GM18498 (cell line): ENCODE results near the gene MYO1C.

ENCODE experiments used
- ATAC-seq: cut with Tn5 transposase; IDR thresholded peaks from one replicate; pipeline ENCODE4 v1.9.1; 2021; ENCODE audit warnings: mild to moderate bottlenecking, moderate library complexity; ENCODE audit not compliant: unreplicated experiment

MYO1C gene

DNA sequence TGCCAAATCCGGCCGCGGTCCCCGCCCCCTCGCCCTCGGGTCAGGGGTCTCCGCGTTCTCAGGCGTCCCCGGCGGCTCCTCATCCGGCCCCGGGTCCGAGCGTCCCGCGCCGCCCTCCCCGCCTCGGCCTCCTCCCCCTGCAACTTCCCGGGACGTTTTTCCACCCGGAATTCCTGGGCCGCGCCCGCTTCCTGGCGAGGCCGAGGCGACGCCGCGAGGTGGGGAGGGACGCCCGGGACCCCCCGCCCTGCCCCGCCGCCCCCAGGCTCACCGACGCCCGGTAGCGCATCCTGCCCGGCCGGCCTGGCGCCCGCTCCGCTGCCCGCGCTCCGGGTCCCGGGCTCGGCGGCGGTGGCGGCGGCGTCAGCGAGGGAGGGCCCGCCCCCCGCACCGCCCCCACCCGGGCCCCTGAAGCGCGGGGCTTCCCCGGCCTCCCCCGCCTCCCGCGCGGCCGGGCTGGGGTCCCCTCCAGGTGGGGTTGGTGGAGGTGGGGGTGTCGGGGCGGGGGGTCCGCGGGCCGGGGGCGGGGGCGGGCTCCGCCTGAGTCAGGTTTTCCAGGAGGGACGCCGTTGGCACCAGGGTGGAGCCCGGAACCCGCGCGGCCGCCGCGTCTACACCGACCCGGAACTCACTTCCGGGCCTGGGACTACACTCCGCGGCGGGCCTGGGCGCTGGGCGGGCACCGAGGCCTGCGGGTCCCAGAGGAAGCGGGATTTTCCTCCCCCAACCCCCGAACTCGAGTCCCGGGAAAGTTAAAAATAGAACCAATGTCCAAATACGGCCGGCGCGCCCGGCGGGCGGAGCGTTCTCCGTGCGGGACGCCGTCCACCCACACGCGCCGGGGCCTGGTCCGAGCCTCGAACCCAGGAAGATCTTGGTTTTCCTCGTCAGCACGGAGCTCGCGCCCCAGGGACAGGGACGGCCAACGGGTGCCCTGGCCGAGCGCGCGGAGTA lies 6.8 kb downstream of the MYO1C start:
- peak; percentile 33 for ATAC-seq

DNA sequence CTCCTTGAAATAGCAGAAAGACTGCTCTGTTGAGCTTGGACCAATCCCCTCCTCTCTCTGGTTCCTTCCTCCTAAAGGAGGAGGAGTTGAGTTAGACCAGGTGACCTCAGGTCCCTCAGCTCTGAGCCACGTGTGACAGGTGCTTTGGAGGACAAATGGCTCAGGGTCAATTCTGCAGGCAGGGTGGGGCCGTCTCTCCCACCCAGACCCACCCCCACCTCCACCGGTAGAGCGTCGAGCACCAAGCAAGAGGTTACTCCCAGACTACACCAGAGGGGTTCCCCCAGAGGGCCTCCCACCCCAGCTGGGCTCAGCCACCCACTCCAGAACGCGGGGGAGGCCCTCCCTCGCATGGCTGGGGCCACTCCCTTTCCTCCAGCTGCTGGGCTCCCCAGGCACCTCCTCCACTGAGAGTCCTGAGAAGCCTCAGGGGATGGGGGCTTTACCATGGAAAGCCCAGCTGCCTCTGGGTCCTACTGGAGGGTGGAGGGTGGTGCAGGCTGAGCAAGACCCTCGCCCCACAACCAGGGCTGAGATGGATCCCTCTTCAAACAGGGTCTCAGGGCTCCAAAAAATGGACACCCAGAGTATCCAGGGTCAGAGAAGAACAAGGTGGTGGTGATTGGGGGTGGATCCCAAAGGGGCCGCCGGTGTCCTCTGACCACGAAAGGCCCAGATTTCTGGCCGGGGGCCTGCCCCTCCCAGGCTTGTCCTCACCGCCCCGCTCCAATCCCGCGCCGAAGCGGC lies 7.6 kb downstream of the MYO1C start:
- ATAC-seq, result peak; percentile 38

DNA sequence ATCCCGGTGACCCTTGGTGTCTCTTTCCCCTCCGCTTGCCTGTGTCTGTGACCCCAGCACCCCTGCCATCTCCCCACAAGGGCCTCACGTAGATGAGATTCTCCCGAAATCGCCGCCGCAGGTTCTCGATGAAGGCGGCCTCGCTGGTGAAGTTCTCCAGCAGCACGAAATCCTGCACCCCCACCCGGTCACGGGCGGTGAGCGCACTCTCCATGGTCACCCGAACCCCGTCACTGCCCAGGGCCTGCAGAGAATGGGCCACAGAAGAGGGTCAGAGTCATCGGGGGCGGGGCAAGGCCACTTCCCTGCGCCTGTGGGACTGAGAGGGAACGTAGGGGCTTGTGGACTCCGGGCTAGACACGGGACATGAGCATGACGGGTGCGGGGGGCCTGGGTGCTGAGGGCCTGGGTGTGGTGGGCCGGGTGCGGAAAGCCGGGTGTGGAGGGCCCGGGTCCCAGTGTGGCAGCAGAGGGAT lies 8.4 kb downstream of the MYO1C start:
- ATAC-seq, result no peak

DNA sequence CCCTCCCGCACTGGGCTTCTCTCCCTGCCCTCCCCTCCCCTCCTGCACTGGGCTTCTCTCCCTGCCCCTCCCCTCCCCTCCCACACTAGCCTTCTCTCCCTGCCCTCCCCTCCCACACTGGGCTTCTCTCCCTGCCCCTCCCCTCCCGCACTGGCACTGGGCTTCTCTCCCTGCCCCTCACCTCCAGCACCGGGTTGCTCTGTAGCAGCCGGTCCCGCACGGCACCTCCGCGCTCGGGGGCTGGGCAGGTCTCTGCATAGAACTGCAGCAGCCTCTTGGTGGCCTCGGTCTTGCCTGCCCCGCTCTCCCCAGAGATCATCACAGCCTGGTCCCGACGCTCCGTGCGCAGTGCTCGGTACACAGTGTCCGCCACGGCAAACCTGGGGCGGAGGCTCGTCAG lies 9.8 kb downstream of the MYO1C start:
- ATAC-seq, result no peak

DNA sequence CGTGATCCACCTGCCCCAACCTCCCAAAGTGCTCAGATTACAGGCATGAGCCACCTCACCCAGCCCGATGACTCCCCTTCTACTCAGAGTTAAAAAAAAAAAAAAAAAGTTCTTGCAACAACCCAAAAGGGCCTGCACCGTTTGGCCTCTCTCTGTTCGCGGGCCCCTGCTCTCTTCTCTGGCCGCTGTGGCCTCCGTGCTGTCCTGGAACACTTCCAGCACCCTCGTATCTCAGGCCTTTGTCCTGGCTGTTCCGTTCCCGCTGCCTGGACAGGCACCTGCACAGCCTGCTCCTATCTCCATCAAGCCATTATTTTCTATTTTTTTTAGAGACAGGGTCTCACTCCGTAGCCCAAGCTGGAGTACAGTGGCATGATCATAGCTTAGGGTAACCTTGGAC lies 10.8 kb downstream of the MYO1C start:
- ATAC-seq, result no peak

DNA sequence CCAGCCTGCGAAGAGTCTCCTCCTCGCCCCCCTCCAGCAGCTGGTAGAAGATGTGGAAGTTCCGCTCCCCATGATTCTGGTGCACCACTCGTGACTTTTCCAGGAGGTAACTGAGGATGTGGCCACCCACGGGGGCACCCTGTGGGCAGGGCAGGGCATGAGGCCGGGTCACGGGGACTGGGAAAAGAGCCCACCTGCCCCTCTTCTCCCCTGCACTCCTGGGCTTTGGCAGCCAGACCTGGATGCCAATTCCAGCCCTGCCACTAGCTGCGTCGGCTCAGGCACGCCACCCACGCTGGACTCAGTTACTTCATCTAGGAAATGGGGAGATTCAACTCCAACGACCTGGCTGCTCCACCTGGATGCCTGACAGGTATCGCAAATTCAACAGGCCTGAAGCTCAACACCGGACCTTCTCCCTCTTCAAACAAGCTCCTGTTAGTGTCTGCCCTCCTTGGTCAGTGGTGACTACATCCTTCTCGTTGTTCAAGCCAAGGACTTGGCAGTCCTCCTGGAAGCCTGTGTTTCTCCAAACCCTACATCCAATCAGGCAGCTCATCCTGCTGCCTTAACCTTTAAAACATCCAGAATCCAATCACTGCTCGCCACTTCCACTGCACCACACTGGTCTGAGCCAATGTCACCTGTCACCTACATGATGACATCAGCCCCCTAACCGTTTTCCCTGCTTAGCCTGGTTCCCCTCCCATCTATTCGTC lies 11.6 kb downstream of the MYO1C start:
- no peak for ATAC-seq

- no peak for ATAC-seq
Observed at GRCh38 chr17:1478418-1478817, 14.1 kb downstream of the MYO1C start.

- no peak for ATAC-seq
Observed at GRCh38 chr17:1475321-1475854, 17.1 kb downstream of the MYO1C start.

- peak; percentile 58 for ATAC-seq
Observed at GRCh38 chr17:1474402-1475189, 17.9 kb downstream of the MYO1C start.

- no peak for ATAC-seq
Observed at GRCh38 chr17:1473841-1474240, 18.6 kb downstream of the MYO1C start.

GRCh38 chr17:1473170-1473569 lies 19.3 kb downstream of the MYO1C start:
- ATAC-seq, result no peak

- no peak for ATAC-seq
Observed at GRCh38 chr17:1471911-1472821, 20.3 kb downstream of the MYO1C start.

DNA sequence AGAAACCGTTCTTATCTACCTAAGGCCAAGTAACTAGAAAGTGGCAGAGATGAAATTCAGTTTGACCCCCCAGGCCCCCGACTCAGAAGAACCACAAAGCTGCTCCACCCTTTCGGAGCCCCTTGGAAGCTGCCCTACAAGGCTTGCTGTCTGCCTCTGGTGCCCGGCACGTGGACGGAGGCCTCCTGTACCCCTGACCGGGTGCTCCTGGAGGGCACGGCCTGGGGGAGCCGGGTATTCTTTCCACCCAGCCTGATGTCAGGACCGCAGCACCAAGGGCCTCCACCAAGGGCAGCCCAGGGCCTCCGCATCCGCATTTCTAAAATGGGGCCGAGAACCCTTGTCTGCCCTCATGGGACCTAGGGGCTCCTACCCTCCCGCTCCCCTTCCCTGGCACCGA lies 21.0 kb downstream of the MYO1C start:
- no peak for ATAC-seq

DNA sequence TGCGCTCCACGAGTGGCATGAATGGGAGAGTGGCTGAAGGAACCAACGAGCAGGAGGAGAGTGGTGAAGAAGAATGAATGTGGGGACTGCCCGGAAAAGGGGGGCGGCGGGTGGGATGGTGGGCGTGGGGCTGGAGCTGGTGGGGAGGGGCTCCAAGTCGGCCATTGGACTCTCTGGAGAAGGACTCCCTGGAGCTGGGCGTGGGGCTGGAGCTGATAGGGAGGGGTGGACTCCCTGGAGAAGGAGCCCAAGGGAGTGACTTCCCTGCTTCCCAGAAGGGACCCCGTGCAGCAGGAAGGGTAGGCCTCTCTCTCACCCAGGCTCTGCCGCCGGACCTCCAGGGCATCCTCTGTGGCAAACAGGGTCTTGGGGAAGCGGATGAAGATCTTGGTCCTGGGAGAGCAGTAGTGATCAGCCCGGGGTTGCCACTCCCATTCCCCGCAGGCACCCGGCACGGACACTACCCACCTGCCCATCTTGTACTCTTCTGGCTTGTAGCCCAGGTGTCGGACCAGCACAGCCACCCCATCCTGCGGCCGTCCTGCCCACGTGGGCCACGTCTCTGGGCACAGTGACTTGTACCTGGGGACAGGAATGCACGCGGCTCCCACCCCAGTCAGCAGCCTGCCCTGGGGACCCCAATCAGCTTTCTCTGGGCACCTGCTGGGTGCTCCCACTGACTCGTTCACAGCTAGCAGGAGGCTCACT lies 21.6 kb downstream of the MYO1C start:
- no peak for ATAC-seq

DNA sequence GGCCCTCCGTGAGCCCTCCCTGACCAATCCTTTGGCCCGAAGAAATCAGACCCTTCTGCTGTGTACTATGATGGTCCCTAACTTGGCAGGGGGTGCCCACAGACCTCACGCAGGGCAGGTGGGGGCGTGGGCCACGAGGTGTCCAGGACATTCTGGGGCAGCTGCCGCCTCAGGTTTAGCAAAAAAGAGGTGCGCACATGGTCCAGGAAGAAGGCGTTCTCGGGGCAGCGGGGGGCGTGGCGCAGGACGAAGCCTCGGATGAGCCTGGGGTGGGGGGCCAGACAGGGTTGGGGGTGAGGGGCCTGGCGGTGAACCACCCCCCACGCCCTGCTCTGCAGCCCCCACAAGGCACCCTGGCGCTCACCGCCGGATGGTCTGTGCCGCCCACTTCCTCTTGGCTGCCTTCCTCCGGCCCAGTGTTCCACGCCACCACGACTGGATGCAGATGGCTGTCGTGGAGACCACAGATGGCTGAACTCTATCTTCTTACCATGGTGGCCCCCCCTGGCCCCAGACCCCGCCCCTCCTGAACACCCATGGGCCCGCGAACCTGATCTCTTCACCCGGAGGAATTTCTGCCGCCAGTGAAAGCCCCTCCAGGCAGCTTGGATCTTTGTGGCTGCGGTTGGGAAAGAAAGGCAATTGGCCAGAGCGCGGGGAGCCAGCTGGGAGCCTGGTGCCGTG lies 22.3 kb downstream of the MYO1C start:
- no peak for ATAC-seq

DNA sequence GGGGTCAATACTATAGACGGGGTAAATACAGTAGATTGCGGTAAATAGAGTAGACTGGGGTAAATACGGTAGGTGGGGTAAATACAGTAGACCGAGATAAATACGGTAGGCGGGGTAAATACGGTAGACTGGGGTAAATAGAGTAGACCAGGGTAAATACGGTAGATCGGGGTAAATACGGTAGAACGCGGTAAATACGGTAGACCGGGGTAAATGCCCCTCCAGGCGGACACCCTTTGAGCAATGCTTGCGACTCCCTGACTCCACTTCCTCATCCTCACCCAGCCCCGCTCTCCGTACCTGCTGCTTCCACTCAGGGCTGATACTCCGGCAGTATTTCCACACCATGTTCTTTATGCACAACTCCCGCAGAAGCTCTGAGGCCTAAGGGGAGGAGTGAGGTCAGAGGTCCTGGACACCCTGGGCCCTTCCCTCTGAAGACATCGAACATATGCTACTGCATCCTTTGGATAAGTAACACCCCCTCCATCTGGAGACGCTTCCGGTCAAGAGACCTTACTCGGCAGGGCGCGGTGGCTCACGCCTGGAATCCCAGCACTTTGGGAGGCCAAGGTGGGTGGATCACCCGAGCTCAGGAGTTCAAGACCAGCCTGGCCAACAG lies 23.1 kb downstream of the MYO1C start:
- ATAC-seq, result no peak

- no peak for ATAC-seq
Observed at GRCh38 chr17:1467898-1468492, 24.5 kb downstream of the MYO1C start.
